ENCODE results near the gene MYOG. TPM values are rescaled to one million over a fixed set of nuclear protein-coding genes. Genes with fewer than 3 reads are reported as not detected.

Gene MYOG
- total and polyA plus RNA-seq, 10 of the 15 experiments (the other 5 are each of a cell fraction or from before 2014, with no cell fraction given), result not detected

- BruUV-seq (replicated peaks), result no TSS peak
- in situ Hi-C loops (cut with MboI) (no loop called here), intact Hi-C loops (cut with micrococcal nuclease; ENCODE audit: unreplicated experiment) (no loop called here)
- H2AFZ ChIP-seq (ENCODE audit: control insufficient read depth, low read depth, low read length), result no peak overlapping the region
- H3K4me2 ChIP-seq (ENCODE audit: control insufficient read depth, insufficient read depth), result no peak overlapping the region
- H3K27me3 ChIP-seq (replicated peaks in 1 of 2; ENCODE audit: control insufficient read depth in 2 of 2, insufficient read depth in 2 of 2, low read length in 1 of 2), result no peaks in the 10 kb centered on the region
- ATAC-seq (no peak), FAIRE-seq (no peak), DNase-seq (ENCODE audit: low read depth, low spot score) (no peak)
- TF ChIP-seq NFIC (IDR thresholded peaks at IDR 0.05; ENCODE audit: low read depth, low read length) (no peak), PAX5 (IDR thresholded peaks at IDR 0.05; ENCODE audit: borderline replicate concordance, low read depth, low read length) (no peak), CBFB (IDR thresholded peaks at IDR 0.05; ENCODE audit: low read depth) (no peak), MYB (IDR thresholded peaks at IDR 0.05; ENCODE audit: borderline replicate concordance, low read depth, low read length) (no peak), ESRRA (IDR thresholded peaks at IDR 0.05; ENCODE audit: low read length) (no peak), KDM1A (IDR thresholded peaks at IDR 0.05; ENCODE audit: borderline replicate concordance) (no peak), STAT1 (conservative IDR thresholded peaks at IDR 0.05) (no peak), IKZF1 (conservative IDR thresholded peaks at IDR 0.05) (no peak), SMAD5 (IDR thresholded peaks at IDR 0.05; ENCODE audit: low read depth) (no peak)
- no peaks in the 10 kb centered on the region; a peak in 1 of 4 replicates for H3K36me3 ChIP-seq (ENCODE audit: control insufficient read depth in 2 of 2, insufficient read depth in 2 of 2, low read length in 1 of 2)
- RAD21 ChIA-PET (ENCODE audit: unreplicated experiment), result no interaction called here
- no peaks in the 10 kb centered on the region for H3K9me3 ChIP-seq (replicated peaks; ENCODE audit: control insufficient read depth, insufficient read depth, low read length)
- SMC1A ChIA-PET (ENCODE audit: uncharacterized antibody, unreplicated experiment), result no interaction called here
- POLR2A ChIA-PET, result no interaction called here
- H3K79me2 ChIP-seq (ENCODE audit: control insufficient read depth, insufficient read depth, low read length), result no peaks in the 10 kb centered on the region
- H3K9ac ChIP-seq (ENCODE audit: control insufficient read depth, insufficient read depth, low read length), result no peak overlapping the region
- peaks cover 2% of the 10 kb centered on the region; the same call in 1 of the 2 replicates for H4K20me1 ChIP-seq (ENCODE audit: control insufficient read depth, insufficient read depth)
- no peak overlapping the region for H3K27ac ChIP-seq (ENCODE audit: control insufficient read depth, insufficient read depth)
- H3K4me1 ChIP-seq (ENCODE audit: control insufficient read depth, insufficient read depth, low read length), result no peaks in the 10 kb centered on the region
- no peak overlapping the region for H3K4me3 ChIP-seq
- 60% methylated on average over 14 of the region's 14 CpGs for WGBS (ENCODE audit: insufficient coverage, insufficient replicate concordance, low lambda C conversion rate, missing lambda C conversion rate)
- CTCF ChIA-PET, result interaction anchor here (1.7 to 6.6 kb wide), 2 partner anchors 128 to 174 kb away, joined by 6 to 105 read pairs; no protein-coding TSS in a partner anchor
Measured at GRCh38 chr1:203043830-203044545, 41.8 kb downstream of the MYOG start.
